Ammon's horn (tissue), 1 donor: ENCODE data around the gene RFTN1.
"Not testable (repeated sequence)": the region's sequence is repeated elsewhere in the genome, so short reads cannot be mapped to it uniquely, and the experiment has no call there.

Experiments used
- DNase-seq: peaks from one replicate; pipeline ENCODE4 v3.0.0-alpha.2; 2016; ENCODE audit warnings: low spot score

The RFTN1 gene

DNA sequence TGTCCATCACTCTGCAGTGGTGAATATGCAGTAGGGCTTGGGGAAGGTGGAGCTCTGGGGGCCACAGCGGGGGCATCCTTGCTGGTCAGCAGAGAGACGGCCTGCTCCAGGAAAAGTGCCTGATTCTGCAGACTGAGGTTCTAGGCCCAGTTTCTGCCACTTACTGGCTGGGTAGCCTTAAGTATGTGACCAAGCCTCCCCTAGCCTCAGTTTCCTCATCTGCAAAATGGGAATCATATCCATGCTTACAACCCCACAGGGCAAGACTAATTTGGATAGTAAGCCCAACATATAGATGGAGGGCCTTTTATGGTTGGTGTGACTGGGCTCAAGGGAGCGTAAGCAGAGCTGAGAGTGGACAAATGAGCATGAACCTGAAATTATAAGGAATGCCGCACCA is 187.6 kb downstream of the RFTN1 start:
- no peak for DNase-seq

GRCh38 chr3:16323737-16324136 is 189.8 kb downstream of the RFTN1 start:
- no peak for DNase-seq

- DNase-seq = no peak
Measured at GRCh38 chr3:16322189-16322588, 191.3 kb downstream of the RFTN1 start.

GRCh38 chr3:16320711-16321110 is 192.8 kb downstream of the RFTN1 start:
- DNase-seq = no peak

- no peak for DNase-seq
Measured at GRCh38 chr3:16319723-16320122, 193.8 kb downstream of the RFTN1 start.

DNA sequence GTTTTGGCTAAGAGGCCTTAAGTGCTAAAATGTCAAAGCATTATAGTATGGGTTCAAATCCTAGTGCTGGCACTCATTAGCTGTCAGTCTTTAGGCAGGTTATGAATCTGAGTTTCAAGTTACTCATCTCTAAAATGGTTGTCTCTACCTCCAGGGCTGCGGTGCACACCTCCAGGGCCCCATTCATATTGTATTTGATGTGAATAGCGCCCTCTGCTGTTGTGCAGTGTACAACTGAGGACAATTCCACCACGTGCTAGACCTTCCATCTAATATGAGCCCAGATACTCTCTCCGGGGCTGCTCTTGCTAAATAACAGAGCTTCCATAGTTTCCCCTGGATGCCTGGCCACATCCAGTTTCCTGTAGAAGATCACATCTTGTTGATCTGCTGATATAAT is 194.2 kb downstream of the RFTN1 start:
- no peak for DNase-seq

GRCh38 chr3:16318176-16318575 is 195.3 kb downstream of the RFTN1 start:
- DNase-seq = no peak

GRCh38 chr3:16317561-16317945 is 195.9 kb downstream of the RFTN1 start:
- DNase-seq = no peak

- DNase-seq = no peak
Measured at GRCh38 chr3:16316847-16317560, 196.5 kb downstream of the RFTN1 start.

- DNase-seq = no peak
Measured at GRCh38 chr3:16316396-16316795, 197.1 kb downstream of the RFTN1 start.

- DNase-seq = no peak
Measured at GRCh38 chr3:16315623-16316022, 197.9 kb downstream of the RFTN1 start.

- DNase-seq = no peak
Measured at GRCh38 chr3:16313886-16314645, 199.4 kb downstream of the RFTN1 start.

DNA sequence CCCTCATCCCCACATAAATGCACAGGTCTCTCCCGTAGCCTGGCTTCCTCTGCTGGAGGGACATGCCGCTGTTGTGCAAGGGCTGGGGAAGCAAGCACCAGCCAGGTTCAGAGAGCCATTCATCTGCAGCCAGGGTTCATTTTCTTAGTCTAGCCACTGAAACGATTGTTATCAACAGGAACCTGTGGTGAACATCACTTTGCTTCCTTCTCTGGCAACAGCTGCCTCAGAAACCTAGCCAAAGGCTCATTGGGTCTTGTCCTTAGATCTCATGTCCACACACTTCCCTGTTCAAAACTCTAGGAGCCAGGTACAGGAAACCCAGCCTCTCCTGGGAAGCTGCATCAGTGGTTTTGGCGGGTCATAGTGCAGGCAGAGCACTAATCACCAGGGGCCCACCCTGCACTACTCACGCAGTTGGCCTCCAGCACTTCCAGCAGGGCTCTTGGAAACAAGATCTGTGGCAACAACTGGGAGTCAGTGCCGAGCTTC is 201.5 kb downstream of the RFTN1 start:
- DNase-seq = no peak

DNA sequence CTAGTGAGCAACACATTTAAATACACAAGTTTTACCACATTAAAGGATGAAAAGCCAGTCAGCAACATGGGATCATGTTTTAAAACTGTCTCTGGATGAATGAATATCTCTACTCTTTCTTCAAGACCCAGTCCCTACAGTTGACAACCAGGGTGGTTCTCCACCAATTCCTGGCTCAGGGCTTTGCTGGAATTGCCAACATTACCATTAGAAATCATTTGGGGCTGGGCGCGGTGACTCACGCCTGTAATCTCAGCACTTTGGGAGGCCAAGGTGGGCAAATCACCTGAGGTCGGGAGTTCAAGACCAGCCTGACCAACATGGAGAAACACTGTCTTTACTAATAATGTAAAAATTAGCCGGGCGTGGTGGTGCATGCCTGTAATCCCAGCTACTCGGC is 203.0 kb downstream of the RFTN1 start:
- DNase-seq = not testable (repeated sequence)

DNA sequence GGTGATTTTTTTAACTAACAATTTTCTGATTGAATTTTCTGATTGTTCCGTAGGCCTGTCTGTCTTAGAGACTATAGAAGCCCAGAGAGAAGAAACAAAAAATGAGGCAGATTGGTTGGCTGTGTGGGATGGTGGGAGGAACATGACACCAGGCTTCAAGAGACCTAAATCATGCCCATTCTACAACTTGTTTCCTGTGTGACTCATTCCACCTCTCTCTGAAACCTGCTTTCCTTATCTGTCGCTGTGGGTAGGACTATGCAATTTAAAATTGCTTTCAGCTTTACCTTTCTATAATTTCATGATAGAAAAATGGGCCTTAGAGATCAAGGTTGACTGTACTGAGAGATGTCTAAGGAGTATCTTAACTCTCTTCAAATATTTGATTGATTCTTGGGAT is 203.9 kb downstream of the RFTN1 start:
- no peak for DNase-seq

DNA sequence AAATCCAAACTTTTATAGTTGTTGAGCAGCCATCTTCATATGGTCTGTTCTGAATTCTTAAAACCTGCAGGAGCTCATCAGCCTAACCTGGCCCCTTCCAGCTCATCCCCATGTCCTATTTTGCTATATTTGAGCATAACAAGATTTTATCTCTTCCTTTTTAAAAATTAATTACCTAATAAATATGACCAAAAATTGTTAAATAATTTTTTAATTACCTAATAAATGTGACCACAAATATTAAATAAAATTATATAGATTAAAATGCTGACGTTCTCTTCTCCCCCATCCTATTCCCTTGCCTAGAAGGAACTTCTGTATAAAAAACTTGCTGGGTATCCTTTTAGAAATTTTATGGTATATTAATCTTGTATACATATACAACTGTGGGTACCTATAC is 204.8 kb downstream of the RFTN1 start:
- DNase-seq = no peak

DNA sequence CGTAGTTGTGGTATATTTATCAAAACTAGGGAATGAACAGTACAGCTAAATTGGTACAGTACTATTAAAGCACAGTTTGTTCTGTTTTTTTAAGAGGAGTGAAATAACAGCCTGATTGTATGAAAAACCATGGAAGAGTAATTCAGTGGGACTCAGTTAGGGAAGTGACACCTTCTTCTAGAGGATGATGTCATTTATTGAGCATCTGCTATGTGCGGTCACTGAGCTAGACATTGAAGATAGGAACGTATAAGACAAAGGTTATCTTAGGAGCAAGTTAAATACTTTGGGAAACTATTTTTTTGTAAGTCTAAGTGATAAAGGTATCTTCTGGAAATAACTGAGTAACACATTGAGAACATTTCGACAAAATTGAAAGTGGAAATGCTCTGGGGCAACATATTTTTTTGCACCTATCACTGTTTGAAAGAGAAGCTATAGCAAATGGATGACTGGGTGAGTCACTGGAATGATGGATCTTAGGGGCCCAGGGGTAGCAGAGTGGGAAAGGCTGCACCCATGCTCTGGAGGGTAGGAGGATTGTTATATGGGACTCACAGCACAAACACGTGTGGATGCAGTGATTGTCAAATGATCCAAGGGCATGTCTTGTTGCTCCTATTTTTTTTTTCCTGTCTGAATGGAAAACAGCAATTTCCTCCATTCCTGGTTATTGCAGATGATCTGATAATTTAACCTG is 205.5 kb downstream of the RFTN1 start:
- no peak for DNase-seq

DNA sequence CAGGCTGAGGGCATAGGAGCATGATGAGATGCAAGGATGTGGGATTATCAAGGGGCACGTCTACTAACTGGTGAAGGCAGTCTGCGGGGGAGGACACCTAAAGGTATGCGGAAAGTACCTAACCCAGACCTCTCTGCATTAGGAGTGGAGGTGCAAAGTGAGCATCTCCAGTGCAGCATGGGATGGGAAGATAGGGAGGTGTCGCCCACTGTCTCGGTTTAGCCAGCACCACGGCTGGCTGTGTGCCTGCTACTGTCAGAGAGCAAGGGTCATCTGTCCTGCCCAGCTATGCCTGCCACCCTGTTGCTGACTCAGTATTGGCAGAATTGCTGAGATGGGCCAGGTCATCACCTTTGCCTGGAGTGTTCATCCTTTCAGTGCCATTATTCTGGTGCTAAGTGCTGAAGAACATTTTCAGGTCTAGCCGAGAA is 208.4 kb downstream of the RFTN1 start:
- DNase-seq = no peak

DNA sequence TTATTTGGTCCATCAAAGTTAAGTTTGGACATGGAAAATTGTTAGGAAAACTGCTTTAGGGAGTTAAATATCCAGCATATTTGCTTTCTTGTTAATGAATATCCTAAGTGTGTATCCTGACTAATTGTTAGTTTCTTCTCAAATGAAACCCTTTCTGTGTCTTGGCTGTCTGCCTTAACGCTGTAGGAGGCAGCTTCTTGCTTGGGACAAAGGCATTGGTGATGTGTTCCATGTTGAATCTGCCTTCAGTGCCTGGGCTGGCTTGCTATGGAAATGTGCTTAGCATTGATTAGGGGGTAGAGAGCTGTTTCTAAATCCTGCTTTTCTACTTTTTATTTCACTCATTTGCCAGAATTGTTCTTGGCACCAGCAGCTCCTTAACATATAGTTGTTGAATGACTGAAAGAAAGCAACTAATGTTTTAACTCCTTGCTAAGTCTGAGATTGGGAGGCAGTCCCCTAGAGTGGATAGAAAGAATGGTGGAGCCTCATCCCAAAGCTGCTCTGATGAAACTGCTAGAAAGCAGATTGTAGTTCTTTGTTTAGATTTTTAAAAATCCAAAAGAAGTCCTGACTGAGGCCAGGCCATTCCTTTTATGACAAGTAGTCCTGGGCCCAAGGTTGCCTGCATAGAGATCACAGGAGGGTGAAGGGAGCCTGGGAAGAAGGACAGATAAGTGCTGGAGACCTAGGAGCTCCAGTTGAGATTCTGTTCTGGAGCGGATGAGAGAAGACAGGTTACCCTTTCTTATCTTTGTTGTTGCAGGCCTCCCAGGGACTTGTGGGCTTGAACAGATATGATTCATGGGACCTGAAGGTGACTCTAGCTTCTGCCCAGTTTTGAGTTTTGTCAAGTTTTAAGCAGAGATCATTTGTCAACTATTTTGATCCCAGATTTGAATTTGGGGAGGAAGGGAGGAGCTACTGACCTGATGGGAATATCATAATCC is 209.2 kb downstream of the RFTN1 start:
- DNase-seq = peak; percentile 73

DNA sequence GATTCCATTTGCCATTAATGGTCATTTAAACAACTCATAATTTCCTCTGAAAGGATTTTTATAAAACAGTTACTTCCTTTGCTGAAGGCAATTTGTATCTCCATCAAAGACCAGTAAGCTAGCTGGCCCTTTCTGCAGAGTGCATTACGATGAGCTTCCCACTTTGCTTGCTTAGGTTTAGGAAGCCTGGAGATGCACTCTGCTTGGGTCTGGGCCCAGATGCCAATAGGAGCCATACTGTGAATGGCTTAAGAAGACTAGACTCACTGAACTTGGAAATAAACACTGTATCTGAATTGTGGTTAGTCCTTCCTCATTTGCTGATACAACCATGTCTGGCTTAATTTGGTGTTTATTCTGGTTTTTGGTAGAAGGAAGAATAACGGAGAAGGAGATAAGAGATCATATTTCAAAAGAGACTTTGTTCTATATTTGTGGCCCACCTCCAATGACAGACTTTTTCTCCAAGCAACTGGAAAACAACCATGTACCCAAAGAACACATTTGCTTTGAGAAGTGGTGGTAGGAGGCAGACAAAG is 210.4 kb downstream of the RFTN1 start:
- DNase-seq = no peak

GRCh38 chr3:16302082-16302631 is 211.3 kb downstream of the RFTN1 start:
- DNase-seq = peak; percentile 34
